Adrenal gland (tissue), 5 donors: Measurements from ENCODE around the gene VPS11.

ENCODE experiments used
- POLR2A ChIP-seq, 2 donors: fragments of 450-650 bp; IDR thresholded peaks; one replicate each; pipeline ENCODE4 v1.6.1; 2017; ENCODE audit warnings: antibody characterized with exemption in 2 of 2, mild to moderate bottlenecking in 2 of 2, moderate library complexity in 1 of 2
- TF ChIP-seq, protein P1 (sequence below), 6 experiments: fragments of 450-650 bp in 4 of 6; fragments of 200-600 bp in 2 of 6; sonication (generic) in 1 of 6; IDR thresholded peaks; 1 replicate in 5 of 6; 2 replicates in 1 of 6; pipeline versions ENCODE4 v1.5.1 to v1.8.0; 2016 to 2021; ENCODE audit warnings: antibody characterized with exemption in 6 of 6, mild to moderate bottlenecking in 2 of 6, moderate library complexity in 1 of 6
- donor health status: DM: no; HTN: no; CAD: no.

DNA sequence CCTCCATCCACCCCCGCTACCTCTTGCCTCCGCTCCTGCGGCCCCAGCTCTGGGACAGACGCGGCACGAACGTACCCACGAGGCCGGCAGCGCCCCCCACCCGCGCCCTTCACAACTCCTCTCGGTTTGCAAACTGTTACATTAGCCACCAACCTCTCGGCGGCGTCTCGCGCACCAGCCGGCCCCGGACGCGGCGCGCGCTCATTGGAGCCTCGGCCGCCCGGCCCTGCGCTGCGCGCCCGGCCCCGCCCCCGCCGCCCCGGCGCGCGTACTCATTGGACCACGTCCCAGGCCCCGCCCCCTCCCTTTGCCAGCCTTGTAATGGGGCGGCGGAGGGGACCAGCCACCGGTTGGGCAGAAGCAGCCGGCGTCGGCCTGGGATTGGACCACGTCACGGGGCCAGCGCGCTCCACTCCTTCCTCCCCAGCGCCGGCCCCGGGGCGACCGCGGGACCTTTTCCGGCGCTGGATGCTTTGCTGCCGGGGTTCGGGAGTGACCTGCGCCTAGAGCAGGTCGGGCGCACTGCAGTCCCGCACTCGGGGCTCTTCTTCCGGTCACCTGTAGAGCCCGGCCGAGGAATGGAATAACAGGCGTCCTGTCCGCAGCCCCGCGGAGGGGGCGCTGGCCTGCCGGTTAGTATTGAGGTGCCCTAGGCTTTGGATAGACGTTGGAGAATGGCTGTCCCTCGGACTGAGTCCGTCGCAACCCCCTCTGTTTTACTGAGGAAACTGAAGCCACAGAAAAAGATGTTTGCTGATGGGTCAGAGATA lies 10.4 kb upstream of the VPS11 start, which contains the start of gene HYOU1:
- TF ChIP-seq, protein P1, sequence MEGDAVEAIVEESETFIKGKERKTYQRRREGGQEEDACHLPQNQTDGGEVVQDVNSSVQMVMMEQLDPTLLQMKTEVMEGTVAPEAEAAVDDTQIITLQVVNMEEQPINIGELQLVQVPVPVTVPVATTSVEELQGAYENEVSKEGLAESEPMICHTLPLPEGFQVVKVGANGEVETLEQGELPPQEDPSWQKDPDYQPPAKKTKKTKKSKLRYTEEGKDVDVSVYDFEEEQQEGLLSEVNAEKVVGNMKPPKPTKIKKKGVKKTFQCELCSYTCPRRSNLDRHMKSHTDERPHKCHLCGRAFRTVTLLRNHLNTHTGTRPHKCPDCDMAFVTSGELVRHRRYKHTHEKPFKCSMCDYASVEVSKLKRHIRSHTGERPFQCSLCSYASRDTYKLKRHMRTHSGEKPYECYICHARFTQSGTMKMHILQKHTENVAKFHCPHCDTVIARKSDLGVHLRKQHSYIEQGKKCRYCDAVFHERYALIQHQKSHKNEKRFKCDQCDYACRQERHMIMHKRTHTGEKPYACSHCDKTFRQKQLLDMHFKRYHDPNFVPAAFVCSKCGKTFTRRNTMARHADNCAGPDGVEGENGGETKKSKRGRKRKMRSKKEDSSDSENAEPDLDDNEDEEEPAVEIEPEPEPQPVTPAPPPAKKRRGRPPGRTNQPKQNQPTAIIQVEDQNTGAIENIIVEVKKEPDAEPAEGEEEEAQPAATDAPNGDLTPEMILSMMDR (IDR thresholded peaks at IDR 0.05), result peak in 4 of 6 experiments; percentile 17 to 42 (median 28)
- TF ChIP-seq POLR2A (IDR thresholded peaks at IDR 0.05), result peak; percentile 77 to 88
